Measurements from ENCODE around the gene FRMD4A.

The FRMD4A gene

GRCh38 chr10:14144451-14144850 is 186.3 kb downstream of the FRMD4A start:
- H3F3A ChIP-seq (ENCODE audit: control insufficient read depth, insufficient read depth): no peaks in the 10 kb centered on the region
- TF ChIP-seq CTCF (IDR thresholded peaks at IDR 0.05; ENCODE audit: low read depth, low read length, poor library complexity, severe bottlenecking): no peak
- TF ChIP-seq EZH2phosphoT487 (IDR thresholded peaks at IDR 0.05; ENCODE audit: borderline replicate concordance, low read length): no peak
- no peak overlapping the region for H3K4me2 ChIP-seq (ENCODE audit: low read length)
- no peaks in the 10 kb centered on the region for H3K36me3 ChIP-seq (ENCODE audit: control insufficient read depth, low read length)
- no peak overlapping the region for H3K27ac ChIP-seq (ENCODE audit: low read depth, low read length)
- no peaks in the 10 kb centered on the region for H4K20me1 ChIP-seq (ENCODE audit: control insufficient read depth, insufficient read depth, low read depth, low read length)
- H3K9me2 ChIP-seq (replicated peaks; ENCODE audit: control insufficient read depth, low read length): no peaks in the 10 kb centered on the region
- no peaks in the 10 kb centered on the region for H3K79me2 ChIP-seq (ENCODE audit: control insufficient read depth, low read length)
- no peaks in the 10 kb centered on the region for H3K4me1 ChIP-seq (ENCODE audit: control insufficient read depth, low read length)
- H3K9me3 ChIP-seq (ENCODE audit: control insufficient read depth, insufficient read depth, low read length): no peaks in the 10 kb centered on the region
- peaks cover 10% of the 10 kb centered on the region for H3K27me3 ChIP-seq (ENCODE audit: control insufficient read depth, low read length)
- no peak overlapping the region for H3K4me3 ChIP-seq (ENCODE audit: low read length)

- no peaks in the 10 kb centered on the region for H4K20me1 ChIP-seq (ENCODE audit: control insufficient read depth, insufficient read depth, low read depth, low read length)
- no peaks in the 10 kb centered on the region for H3K36me3 ChIP-seq (ENCODE audit: control insufficient read depth, low read length)
- no peak overlapping the region for H3K27ac ChIP-seq (ENCODE audit: low read depth, low read length)
- H3K4me3 ChIP-seq (ENCODE audit: low read length): no peak overlapping the region
- H3K79me2 ChIP-seq (ENCODE audit: control insufficient read depth, low read length): no peaks in the 10 kb centered on the region
- peaks cover 10% of the 10 kb centered on the region for H3K27me3 ChIP-seq (ENCODE audit: control insufficient read depth, low read length)
- no peaks in the 10 kb centered on the region for H3K9me3 ChIP-seq (ENCODE audit: control insufficient read depth, insufficient read depth, low read length)
- TF ChIP-seq EZH2phosphoT487 (IDR thresholded peaks at IDR 0.05; ENCODE audit: borderline replicate concordance, low read length) (no peak), CTCF (IDR thresholded peaks at IDR 0.05; ENCODE audit: low read depth, low read length, poor library complexity, severe bottlenecking) (no peak)
- no peaks in the 10 kb centered on the region for H3K4me1 ChIP-seq (ENCODE audit: control insufficient read depth, low read length)
- no peak overlapping the region for H3K4me2 ChIP-seq (ENCODE audit: low read length)
- no peaks in the 10 kb centered on the region for H3F3A ChIP-seq (ENCODE audit: control insufficient read depth, insufficient read depth)
- no peaks in the 10 kb centered on the region for H3K9me2 ChIP-seq (replicated peaks; ENCODE audit: control insufficient read depth, low read length)
Observed at GRCh38 chr10:14142606-14143250, 188.0 kb downstream of the FRMD4A start.

- no peaks in the 10 kb centered on the region for H3K4me1 ChIP-seq (ENCODE audit: control insufficient read depth, low read length)
- TF ChIP-seq CTCF (IDR thresholded peaks at IDR 0.05; ENCODE audit: low read depth, low read length, poor library complexity, severe bottlenecking): no peak
- TF ChIP-seq EZH2phosphoT487 (IDR thresholded peaks at IDR 0.05; ENCODE audit: borderline replicate concordance, low read length): no peak
Observed at GRCh38 chr10:14141283-14141682, 189.4 kb downstream of the FRMD4A start.

More at GRCh38 chr10:14141283-14141682, 189.4 kb downstream of the FRMD4A start:
- H3K4me3 ChIP-seq (ENCODE audit: low read length): no peak overlapping the region
- H3K4me2 ChIP-seq (ENCODE audit: low read length): no peak overlapping the region
- no peaks in the 10 kb centered on the region for H3K79me2 ChIP-seq (ENCODE audit: control insufficient read depth, low read length)
- H3K9me3 ChIP-seq (ENCODE audit: control insufficient read depth, insufficient read depth, low read length): no peaks in the 10 kb centered on the region
- no peak overlapping the region for H3K27ac ChIP-seq (ENCODE audit: low read depth, low read length)
- peaks cover 7% of the 10 kb centered on the region for H3K27me3 ChIP-seq (ENCODE audit: control insufficient read depth, low read length)
- no peaks in the 10 kb centered on the region for H3F3A ChIP-seq (ENCODE audit: control insufficient read depth, insufficient read depth)
- H4K20me1 ChIP-seq (ENCODE audit: control insufficient read depth, insufficient read depth, low read depth, low read length): no peaks in the 10 kb centered on the region
- H3K36me3 ChIP-seq (ENCODE audit: control insufficient read depth, low read length): no peaks in the 10 kb centered on the region
- no peaks in the 10 kb centered on the region for H3K9me2 ChIP-seq (replicated peaks; ENCODE audit: control insufficient read depth, low read length)
